ENCODE measurements around the gene MEGF11.

GRCh38 chr15:65908876-65909275 is 344.7 kb downstream of the MEGF11 start:
- TF ChIP-seq CTCF (IDR thresholded peaks at IDR 0.05): no peak
- no peak for TF ChIP-seq POLR2A (IDR thresholded peaks at IDR 0.05)

All from right lobe of liver (tissue), 4 donors.